HepG2 (cell line): ENCODE results near the gene LMBRD2. TPM values are rescaled to one million over a fixed set of nuclear protein-coding genes. Genes with fewer than 3 reads are reported as not detected.

Experiments
- GABPB1 ChIP-seq: IDR thresholded peaks from 2 replicates; pipeline ENCODE4 v1.6.1; 2016; ENCODE audit warnings: mild to moderate bottlenecking, missing genetic modification reagents, moderate library complexity, missing compliant biosample characterization
- HOXA5 ChIP-seq: sonication (generic); formaldehyde crosslinking; IDR thresholded peaks from 2 replicates; pipeline ENCODE4 v1.4.0; 2020; ENCODE audit warnings: missing genetic modification reagents
- IRX3 ChIP-seq: sonication (generic); formaldehyde crosslinking; IDR thresholded peaks from 2 replicates; pipeline ENCODE4 v1.8.1; 2023; ENCODE audit warnings: mild to moderate bottlenecking, low read depth, missing genetic modification reagents, borderline replicate concordance
- RBM39 ChIP-seq: fragments of 200-400 bp; formaldehyde crosslinking; IDR thresholded peaks from one replicate; pipeline ENCODE4 v1.6.1; 2018; ENCODE audit warnings: antibody characterized with exemption, mild to moderate bottlenecking, low read depth, low read length; ENCODE audit not compliant: poor library complexity, severe bottlenecking
- ZNF101 ChIP-seq: sonication (generic); formaldehyde crosslinking; IDR thresholded peaks from 2 replicates; pipeline ENCODE4 v1.4.0; 2020; ENCODE audit warnings: mild to moderate bottlenecking, low read depth, missing genetic modification reagents, borderline replicate concordance
- ZNF33A ChIP-seq: sonication (generic); formaldehyde crosslinking; IDR thresholded peaks from 2 replicates; pipeline ENCODE4 v1.5.1; 2020; ENCODE audit warnings: missing genetic modification reagents, mild to moderate bottlenecking, moderate library complexity, borderline replicate concordance
- ZNF562 ChIP-seq: sonication (generic); formaldehyde crosslinking; IDR thresholded peaks from 2 replicates; pipeline ENCODE4 v1.8.0; 2022; ENCODE audit warnings: missing genetic modification reagents, borderline replicate concordance
- ZNF589 ChIP-seq: sonication (generic); formaldehyde crosslinking; conservative IDR thresholded peaks from 2 replicates; pipeline ENCODE4 v1.8.0; 2022; ENCODE audit warnings: mild to moderate bottlenecking, moderate library complexity, missing genetic modification reagents
- polyA plus RNA-seq, 8 experiments: library from polyadenylated mRNA; depleted of rRNA in 3 of 8; stranded (reverse) in 7 of 8; unstranded in 1 of 8; fragments of >200 nt; fragmentation: Illumina TruSeq in 4 of 8; extraction: Trizol in 4 of 8; gene quantifications; 2 replicates each; pipeline versions ENCODE4 v1.2.1 to v1.2.3, GENCODE V29; 2011 to 2016; ENCODE audit warnings: low read depth in 4 of 8, missing spikeins in 1 of 8, mixed read lengths in 1 of 8; ENCODE audit not compliant: insufficient read depth in 1 of 8
- total RNA-seq, 5 experiments: library from RNA; depleted of rRNA; stranded (reverse); fragments of >200 nt; fragmentation: Illumina TruSeq; extraction: Trizol; gene quantifications; 2 replicates each; pipeline ENCODE4 v1.2.3, GENCODE V29; 2016; ENCODE audit warnings: low read depth in 1 of 5
- TF ChIP-seq, protein P1 (sequence below): sonication (generic); formaldehyde crosslinking; conservative IDR thresholded peaks from 2 replicates; pipeline ENCODE4 v1.4.0; 2020; ENCODE audit warnings: missing genetic modification reagents
- TF ChIP-seq, protein P2 (sequence below): sonication (generic); formaldehyde crosslinking; IDR thresholded peaks from 2 replicates; pipeline ENCODE4 v1.5.0; 2020; ENCODE audit warnings: missing genetic modification reagents
- TF ChIP-seq, protein P3 (sequence below): sonication (generic); formaldehyde crosslinking; IDR thresholded peaks from 2 replicates; pipeline ENCODE4 v1.5.0; 2020; ENCODE audit warnings: mild to moderate bottlenecking, missing genetic modification reagents, borderline replicate concordance
- TF ChIP-seq, protein P4 (sequence below): sonication (generic); formaldehyde crosslinking; IDR thresholded peaks from 2 replicates; pipeline ENCODE4 v1.4.0; 2020; ENCODE audit warnings: missing genetic modification reagents
- TF ChIP-seq, protein P5 (sequence below): sonication (generic); formaldehyde crosslinking; IDR thresholded peaks from 2 replicates; pipeline ENCODE4 v1.8.0; 2022; ENCODE audit warnings: missing genetic modification reagents, mild to moderate bottlenecking, inconsistent platforms, borderline replicate concordance
- TF ChIP-seq, protein P6 (sequence below), 2 experiments: sonication (generic) in 1 of 2; formaldehyde crosslinking in 1 of 2; IDR thresholded peaks; 2 replicates each; pipeline versions ENCODE4 v1.5.1 to v1.6.1; 2011 to 2020; ENCODE audit warnings: borderline replicate concordance in 1 of 2, low read depth in 1 of 2, low read length in 1 of 2, mild to moderate bottlenecking in 1 of 2, missing genetic modification reagents in 1 of 2, moderate library complexity in 1 of 2

Gene LMBRD2
- total and polyA plus RNA-seq, 2 of the 13 experiments (the other 11 are each of a cell fraction or from before 2014, with no cell fraction given) = 2.0 to 4.7 TPM

DNA sequence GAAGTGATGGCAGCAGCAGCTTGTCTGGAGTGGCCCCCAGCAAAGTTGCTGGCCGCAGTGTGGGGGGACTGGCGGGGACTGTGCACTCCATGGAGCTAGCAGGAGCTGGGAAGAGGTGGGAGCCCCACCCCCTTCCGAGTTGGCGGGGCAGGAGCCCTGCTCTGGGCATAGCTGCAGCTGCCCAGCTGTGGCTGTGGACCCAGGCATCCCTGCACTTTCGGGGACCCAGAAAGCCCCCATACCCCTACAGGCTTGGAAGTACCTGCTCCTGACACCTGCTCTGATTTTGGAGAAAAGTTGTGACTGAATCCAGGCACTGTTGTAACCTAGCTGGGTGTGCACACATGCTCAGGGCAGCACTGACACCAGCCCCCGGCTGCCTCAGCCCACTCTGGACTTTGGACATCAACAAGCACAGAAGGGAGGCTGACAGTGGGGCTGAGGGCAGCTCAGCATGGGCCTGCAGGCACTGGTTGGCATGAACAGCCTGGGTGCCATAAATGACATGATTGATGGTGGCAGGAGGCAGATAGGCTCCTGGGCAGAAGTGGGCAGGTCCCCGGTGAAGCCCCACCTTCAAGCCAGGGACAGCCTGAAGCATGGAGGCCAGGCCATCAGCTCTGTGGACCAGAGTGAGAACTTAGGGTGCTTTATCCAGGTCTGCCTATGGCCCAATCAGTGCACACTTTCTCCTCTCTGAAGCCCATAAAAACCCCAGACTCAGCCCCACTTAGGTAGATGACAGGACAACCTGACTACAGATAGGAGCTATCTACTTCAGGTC, 12.6 kb downstream of the LMBRD2 start (continued):
- TF ChIP-seq, protein P1, sequence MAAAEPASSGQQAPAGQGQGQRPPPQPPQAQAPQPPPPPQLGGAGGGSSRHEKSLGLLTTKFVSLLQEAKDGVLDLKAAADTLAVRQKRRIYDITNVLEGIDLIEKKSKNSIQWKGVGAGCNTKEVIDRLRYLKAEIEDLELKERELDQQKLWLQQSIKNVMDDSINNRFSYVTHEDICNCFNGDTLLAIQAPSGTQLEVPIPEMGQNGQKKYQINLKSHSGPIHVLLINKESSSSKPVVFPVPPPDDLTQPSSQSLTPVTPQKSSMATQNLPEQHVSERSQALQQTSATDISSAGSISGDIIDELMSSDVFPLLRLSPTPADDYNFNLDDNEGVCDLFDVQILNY (CRISPR knock-in tag) = no peak
- TF ChIP-seq, protein P2, sequence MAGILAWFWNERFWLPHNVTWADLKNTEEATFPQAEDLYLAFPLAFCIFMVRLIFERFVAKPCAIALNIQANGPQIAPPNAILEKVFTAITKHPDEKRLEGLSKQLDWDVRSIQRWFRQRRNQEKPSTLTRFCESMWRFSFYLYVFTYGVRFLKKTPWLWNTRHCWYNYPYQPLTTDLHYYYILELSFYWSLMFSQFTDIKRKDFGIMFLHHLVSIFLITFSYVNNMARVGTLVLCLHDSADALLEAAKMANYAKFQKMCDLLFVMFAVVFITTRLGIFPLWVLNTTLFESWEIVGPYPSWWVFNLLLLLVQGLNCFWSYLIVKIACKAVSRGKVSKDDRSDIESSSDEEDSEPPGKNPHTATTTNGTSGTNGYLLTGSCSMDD (CRISPR knock-in tag) = no peak
- no peak for TF ChIP-seq ZNF589 (CRISPR knock-in tag)
- TF ChIP-seq ZNF562 (CRISPR knock-in tag) = no peak
- peak; percentile 47; the same call in 1 of the 2 replicates for TF ChIP-seq GABPB1
- TF ChIP-seq, protein P3, sequence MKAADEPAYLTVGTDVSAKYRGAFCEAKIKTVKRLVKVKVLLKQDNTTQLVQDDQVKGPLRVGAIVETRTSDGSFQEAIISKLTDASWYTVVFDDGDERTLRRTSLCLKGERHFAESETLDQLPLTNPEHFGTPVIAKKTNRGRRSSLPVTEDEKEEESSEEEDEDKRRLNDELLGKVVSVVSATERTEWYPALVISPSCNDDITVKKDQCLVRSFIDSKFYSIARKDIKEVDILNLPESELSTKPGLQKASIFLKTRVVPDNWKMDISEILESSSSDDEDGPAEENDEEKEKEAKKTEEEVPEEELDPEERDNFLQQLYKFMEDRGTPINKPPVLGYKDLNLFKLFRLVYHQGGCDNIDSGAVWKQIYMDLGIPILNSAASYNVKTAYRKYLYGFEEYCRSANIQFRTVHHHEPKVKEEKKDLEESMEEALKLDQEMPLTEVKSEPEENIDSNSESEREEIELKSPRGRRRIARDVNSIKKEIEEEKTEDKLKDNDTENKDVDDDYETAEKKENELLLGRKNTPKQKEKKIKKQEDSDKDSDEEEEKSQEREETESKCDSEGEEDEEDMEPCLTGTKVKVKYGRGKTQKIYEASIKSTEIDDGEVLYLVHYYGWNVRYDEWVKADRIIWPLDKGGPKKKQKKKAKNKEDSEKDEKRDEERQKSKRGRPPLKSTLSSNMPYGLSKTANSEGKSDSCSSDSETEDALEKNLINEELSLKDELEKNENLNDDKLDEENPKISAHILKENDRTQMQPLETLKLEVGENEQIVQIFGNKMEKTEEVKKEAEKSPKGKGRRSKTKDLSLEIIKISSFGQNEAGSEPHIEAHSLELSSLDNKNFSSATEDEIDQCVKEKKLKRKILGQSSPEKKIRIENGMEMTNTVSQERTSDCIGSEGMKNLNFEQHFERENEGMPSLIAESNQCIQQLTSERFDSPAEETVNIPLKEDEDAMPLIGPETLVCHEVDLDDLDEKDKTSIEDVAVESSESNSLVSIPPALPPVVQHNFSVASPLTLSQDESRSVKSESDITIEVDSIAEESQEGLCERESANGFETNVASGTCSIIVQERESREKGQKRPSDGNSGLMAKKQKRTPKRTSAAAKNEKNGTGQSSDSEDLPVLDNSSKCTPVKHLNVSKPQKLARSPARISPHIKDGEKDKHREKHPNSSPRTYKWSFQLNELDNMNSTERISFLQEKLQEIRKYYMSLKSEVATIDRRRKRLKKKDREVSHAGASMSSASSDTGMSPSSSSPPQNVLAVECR (CRISPR knock-in tag) = peak; percentile 78; the same call in 1 of the 2 replicates
- no peak for TF ChIP-seq IRX3 (CRISPR knock-in tag)
- TF ChIP-seq, protein P4, sequence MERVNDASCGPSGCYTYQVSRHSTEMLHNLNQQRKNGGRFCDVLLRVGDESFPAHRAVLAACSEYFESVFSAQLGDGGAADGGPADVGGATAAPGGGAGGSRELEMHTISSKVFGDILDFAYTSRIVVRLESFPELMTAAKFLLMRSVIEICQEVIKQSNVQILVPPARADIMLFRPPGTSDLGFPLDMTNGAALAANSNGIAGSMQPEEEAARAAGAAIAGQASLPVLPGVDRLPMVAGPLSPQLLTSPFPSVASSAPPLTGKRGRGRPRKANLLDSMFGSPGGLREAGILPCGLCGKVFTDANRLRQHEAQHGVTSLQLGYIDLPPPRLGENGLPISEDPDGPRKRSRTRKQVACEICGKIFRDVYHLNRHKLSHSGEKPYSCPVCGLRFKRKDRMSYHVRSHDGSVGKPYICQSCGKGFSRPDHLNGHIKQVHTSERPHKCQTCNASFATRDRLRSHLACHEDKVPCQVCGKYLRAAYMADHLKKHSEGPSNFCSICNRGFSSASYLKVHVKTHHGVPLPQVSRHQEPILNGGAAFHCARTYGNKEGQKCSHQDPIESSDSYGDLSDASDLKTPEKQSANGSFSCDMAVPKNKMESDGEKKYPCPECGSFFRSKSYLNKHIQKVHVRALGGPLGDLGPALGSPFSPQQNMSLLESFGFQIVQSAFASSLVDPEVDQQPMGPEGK (CRISPR knock-in tag) = peak; percentile 90
- TF ChIP-seq, protein P5, sequence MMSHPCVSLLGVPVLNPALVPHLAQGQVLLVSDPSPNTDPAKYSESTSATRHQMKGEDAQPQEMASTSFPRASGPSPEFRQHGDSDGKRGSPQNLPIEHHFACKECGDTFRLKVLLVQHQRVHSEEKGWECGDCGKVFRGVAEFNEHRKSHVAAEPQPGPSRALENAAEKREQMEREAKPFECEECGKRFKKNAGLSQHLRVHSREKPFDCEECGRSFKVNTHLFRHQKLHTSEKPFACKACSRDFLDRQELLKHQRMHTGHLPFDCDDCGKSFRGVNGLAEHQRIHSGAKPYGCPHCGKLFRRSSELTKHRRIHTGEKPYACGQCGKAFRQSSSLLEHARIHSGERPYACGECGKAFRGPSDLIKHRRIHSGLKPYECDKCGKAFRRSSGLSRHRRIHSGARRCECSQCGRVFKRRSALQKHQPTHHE (CRISPR knock-in tag) = no peak
- no peak for TF ChIP-seq RBM39
- TF ChIP-seq ZNF101 (CRISPR knock-in tag) = no peak
- no peak for TF ChIP-seq ZNF33A (CRISPR knock-in tag)
- TF ChIP-seq HOXA5 (CRISPR knock-in tag) = peak; percentile 81; the same call in 1 of the 2 replicates
- TF ChIP-seq, protein P6, sequence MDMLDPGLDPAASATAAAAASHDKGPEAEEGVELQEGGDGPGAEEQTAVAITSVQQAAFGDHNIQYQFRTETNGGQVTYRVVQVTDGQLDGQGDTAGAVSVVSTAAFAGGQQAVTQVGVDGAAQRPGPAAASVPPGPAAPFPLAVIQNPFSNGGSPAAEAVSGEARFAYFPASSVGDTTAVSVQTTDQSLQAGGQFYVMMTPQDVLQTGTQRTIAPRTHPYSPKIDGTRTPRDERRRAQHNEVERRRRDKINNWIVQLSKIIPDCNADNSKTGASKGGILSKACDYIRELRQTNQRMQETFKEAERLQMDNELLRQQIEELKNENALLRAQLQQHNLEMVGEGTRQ (IDR thresholded peaks at IDR 0.05; ENCODE audit: low read depth, low read length) = no peak
- TF ChIP-seq, protein P6 (CRISPR knock-in tag; IDR thresholded peaks at IDR 0.05; ENCODE audit: borderline replicate concordance) = no peak
